Smooth muscle cell of the brain vasculature (primary cell): Measurements from ENCODE around the gene VEGFC.

Source experiments
- DNase-seq: peaks from one replicate; pipeline ENCODE4 v3.0.0-alpha.2; 2012; ENCODE audit warnings: low read depth, low spot score

VEGFC gene

GRCh38 chr4:176798540-176798939 is 5.8 kb upstream of the VEGFC start:
- no peak for DNase-seq

DNA sequence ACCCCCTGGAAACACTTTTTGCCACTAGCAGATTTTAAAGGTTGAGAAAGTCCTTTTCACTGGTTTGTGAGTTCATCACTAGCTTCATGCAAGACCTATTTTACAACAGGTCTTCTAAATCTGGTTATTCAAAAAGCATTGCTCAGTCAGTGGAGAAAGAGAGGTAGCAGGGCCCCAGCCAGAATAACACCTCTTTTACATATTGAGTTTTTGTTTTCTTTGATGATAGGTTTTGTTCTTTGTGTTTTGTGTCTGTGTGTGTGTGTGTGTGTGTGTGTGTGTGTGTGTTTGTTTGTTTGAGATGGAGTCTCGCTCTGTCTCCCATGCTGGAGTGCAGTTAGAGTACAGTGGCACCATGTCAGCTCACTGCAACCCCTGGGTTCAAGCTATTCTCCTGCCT is 2.7 kb upstream of the VEGFC start:
- DNase-seq, result no peak

DNA sequence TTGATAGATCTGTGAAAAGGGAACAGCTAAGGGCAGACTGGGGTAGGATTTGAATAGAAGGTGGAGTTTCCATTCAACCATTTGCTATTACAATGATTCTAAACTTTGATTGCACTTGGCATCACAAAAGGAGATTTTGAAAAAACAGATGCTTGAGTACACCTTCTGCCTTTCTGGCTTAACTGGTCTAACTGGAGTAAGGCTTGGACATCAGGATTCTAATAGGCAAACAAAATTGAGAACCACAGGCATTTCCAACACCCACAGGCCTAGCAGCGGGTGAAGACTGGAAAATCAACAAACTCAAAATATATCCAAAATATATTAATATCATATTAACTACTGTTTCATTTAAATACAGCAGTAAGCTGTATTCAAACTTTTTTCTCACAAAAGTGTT is 1.9 kb upstream of the VEGFC start:
- DNase-seq, result no peak

- DNase-seq, result no peak
Observed at GRCh38 chr4:176794151-176794550, 1.4 kb upstream of the VEGFC start.

- DNase-seq, result no peak
Observed at GRCh38 chr4:176793060-176793605, 411 bp upstream of the VEGFC start.

- DNase-seq, result no peak
Observed at GRCh38 chr4:176791591-176792325, 964 bp downstream of the VEGFC start.

- no peak for DNase-seq
Observed at GRCh38 chr4:176790398-176790797, 2.3 kb downstream of the VEGFC start.

DNA sequence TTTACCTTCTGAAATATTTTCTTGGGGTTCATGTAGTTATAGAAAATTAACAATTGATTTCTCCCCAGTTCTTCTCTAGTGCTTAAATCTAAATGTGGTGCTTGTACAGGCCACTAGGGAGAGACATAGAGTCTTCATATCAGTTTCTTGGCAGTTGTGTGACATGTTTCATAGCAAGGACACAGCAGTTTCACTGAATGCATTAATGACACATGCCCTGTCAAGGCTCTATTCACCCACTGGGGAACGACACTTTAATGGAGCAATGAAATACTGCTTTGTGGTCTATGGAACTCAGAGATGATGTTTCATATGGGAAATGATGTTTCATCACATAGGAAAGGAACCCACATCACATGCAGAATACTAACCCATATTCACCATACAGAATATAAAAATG is 2.8 kb downstream of the VEGFC start:
- no peak for DNase-seq

DNA sequence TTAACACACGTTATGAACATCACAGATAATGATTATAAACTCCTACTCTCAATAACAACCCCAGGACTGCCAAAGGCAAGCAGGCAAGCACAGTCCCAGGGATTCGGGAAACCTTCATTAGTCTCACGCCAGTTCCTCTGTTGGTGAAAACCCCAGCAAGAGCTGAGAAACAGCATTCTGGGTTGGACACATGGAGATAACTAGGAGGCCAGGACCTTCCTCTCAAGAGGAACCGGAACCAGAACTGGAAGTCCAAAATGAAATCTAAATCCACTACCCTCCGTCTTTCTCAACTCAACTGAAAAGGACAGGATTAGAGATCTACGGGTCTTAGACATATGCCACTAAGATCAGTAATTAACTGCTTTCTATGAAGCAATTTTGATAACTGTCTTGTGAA is 3.8 kb downstream of the VEGFC start:
- no peak for DNase-seq

GRCh38 chr4:176788248-176788647 is 4.5 kb downstream of the VEGFC start:
- DNase-seq, result no peak

DNA sequence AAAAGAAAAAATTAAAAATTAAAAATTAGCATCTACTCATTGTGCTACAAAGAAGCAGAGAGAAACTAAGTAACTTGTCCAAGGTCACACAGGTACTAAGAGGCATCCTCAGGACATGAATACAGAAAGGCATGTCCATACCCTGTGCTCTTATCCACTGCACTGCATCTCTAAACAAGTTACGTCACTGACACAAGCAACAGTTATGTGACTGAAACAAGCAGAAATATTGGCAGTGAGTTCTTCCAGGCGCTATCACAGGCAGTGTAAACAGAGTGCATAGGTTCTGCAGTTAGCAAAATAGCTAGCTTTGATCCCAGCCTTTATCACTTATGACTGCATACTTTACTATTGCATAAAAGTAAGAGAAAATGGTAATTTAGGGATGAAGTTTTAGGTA is 7.9 kb downstream of the VEGFC start:
- no peak for DNase-seq

- no peak for DNase-seq
Observed at GRCh38 chr4:176782794-176783193, 9.9 kb downstream of the VEGFC start.

GRCh38 chr4:176782191-176782590 is 10.5 kb downstream of the VEGFC start:
- no peak for DNase-seq

DNA sequence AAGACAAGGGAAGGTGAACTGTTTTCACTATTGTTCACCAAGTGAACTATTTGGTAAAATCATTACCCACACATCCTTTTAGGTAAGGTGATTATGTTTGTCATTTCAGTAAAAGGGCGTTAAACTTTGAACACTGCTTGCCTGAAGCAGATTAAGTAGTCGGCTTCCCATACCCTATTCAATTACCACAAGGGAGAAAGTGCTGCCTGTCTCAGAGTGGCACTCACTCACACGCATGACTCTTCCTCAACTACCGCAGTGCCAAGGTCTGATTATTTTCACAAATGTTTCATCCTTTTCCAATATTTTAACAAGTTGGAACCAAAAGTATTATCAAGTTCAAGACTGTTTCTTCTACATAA is 11.0 kb downstream of the VEGFC start:
- DNase-seq, result no peak

DNA sequence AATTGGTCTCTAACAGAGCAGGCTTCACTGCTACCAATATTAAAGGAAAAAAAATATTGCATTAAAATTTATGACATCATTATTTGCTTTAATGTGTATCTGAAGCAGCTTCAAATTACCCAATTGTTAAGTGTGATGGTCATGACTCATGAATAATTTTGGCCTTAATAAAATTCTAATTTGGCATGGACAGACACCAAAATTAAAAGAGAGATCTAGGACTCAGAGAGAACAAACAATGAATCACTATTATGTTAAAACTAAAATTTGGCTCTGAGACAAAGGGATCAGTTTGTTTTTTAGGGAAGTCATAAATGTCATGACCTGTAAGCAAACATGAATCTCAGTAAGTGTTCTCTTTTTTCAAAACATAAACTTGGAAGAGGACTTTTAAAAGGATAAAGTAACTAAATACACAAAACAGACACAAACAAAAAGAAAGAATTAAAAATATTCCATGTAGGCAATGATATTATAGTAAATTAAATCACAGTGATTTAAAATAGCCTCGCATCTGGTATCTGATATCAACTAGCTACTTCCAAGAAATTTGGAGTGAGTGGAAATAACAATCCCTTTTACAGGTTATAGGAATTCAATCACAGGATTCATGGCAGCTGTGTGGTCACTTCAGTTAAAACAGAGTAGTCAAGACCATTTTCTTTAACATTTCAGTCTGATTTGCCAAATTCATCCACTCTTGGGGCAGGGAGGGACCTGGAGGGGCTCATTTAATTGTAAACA is 11.6 kb downstream of the VEGFC start:
- DNase-seq, result no peak

DNA sequence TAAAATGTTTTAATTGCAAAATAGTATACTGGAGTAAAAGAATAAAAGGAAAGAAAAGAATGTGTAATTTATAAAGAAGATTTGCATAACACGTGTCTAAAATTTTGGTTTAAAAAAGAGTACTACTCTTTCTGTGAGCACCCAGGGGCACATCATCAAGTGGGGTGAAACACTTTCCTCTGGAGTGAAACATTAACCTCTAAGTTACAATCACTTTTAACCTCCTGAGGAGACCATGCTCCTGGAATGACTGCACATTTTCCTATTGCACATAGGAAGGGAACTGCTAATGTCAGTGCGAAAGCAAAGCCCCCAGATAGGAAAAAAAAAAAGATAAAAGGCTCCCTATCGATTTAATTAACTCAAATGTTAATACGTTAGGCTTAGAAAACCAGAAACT is 13.3 kb downstream of the VEGFC start:
- no peak for DNase-seq

DNA sequence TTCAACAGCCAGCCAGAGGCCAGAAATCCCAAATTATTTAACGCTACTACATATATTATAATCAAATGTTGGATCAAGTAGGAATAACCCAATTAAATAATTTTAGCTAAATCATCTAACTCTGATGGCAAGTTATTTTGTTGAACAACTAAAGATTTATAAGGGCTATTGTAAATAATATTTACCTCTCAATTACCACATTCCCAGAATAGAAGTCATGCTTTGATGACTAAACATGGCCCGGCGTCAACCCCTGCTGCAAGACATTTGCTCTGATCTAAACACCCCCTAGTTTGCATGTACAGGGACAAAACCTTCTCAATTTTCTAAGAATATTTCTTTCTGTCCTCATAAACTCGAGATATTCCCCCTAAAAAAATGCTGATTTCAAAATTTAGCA is 14.2 kb downstream of the VEGFC start:
- DNase-seq, result no peak

DNA sequence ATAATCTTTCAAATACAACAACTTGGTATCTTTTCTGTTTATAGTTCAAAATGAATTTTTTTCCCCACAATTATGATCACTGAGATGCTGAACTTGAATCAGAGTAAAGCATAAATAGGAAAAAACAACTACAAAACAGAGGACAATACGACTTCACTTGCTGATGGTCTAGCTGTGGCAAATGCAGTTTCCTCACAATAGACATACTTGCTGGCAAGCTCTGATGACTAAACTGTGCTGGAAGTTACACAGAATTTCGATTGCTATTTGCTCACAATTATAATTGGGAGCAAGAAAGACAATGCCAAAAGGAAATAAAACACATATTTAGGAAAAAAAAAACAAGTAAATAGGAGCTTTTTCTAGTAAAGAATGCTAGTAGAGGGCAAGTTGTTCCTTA is 14.7 kb downstream of the VEGFC start:
- DNase-seq, result no peak

- DNase-seq, result no peak
Observed at GRCh38 chr4:176775338-176775737, 17.4 kb downstream of the VEGFC start.

- DNase-seq, result no peak
Observed at GRCh38 chr4:176774852-176775251, 17.9 kb downstream of the VEGFC start.

DNA sequence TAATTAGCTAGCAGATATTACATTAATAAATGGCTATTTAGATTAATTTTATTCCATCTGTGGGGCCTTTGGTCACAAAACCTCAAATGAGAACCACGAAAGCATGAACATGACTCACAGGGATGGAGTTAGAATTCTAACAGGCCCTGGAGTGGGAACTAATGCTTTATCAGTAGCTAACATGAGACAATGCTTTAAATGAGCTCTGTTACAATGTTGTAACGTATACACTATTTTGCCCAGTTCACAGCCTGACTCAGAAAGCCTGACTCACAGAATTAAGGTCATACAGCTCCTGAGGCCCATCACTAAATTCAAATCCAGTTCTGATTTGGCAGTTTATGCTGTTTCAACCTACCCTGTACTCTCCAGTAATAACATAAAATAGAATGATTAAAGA is 23.2 kb downstream of the VEGFC start:
- no peak for DNase-seq

- no peak for DNase-seq
Observed at GRCh38 chr4:176767183-176767582, 25.5 kb downstream of the VEGFC start.

DNA sequence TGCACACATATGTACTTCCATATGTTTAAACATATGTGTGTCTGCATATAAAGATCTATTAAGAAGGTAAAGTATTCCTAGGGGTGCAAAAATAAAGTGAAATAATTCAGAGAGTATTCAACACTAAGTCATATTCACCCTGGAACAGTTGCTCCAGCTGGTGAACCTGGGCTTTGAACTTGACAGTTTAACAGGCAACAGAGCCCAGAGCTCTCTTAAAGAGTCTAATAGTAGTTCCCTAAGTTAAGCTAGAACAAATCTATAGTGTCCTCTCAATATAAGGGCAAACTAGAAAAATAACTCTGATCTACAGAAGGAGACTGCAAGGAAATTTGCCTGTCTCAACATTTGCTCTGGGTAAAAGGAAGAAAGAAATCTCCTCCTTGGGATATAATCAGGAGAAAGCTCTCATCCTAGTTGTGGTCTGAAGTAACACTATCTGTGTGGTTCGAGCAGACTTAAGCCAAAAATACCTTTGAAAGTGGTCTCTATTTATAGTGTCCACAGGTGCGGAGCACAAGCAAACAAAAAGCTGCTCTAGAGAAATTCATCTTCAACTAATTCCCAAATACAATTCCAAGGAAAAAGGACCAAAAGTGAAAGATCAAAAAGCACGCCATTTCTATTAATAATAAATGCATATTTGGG is 29.9 kb downstream of the VEGFC start:
- no peak for DNase-seq
